GM08714 (cell line): Measurements from ENCODE around the gene RTL5.

ENCODE experiments used
- H3K4me3 ChIP-seq: fragments of 200-500 bp; sonication (Bioruptor generic); 2 replicates; pipeline ENCODE4 v1.5.1; 2014; ENCODE audit warnings: mild to moderate bottlenecking, low read length, inconsistent platforms
- ZNF274 ChIP-seq: IDR thresholded peaks from 2 replicates; pipeline ENCODE4 v1.6.1; 2012; ENCODE audit warnings: mild to moderate bottlenecking, low read depth, low read length

Gene RTL5

DNA sequence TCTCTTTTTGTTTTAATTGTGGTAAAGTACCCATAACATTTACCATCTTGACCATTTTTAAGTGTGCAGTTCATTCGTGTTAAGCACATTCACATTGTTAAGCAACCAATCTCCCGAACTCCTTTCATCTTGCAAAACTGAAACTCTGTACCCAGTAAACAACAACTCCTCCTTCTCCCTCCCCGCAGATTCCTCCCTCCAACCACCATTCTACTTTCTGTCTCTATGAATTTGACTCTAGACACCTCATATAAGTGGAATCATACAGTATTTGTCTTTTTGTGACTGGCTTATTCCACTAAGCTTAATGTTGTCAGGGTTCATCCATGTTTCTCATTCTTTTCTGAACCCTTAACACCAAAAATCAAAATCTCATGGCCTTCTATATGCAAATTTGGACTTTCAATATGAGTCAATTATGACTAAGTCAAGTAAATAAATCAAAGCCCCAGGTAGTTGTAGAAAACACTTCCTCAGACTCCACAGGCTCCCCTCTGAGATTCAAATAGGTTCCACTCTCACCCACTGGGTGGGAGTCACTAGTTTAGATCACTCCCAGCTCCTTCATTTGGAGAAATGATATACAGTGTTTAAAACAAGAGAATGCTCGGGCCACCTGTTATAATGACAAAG is 9.8 kb upstream of the RTL5 start:
- no peak overlapping the region for H3K4me3 ChIP-seq
- TF ChIP-seq ZNF274 = no peak

DNA sequence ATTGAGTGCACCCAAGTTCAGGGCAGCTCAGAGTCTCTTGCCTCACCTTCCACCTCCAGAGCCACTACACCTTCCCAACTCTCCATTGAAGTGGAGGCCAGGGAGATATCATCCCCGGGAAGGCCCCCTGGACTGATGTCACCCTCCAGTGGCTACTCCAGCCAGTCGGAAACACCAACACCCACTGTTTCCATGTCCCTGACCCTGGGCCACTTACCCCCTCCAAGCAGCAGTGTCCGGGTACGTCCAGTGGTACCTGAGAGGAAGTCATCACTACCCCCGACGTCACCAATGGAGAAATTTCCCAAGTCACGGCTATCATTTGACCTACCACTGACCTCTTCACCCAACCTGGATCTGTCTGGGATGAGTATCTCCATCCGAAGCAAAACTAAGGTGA is 7.8 kb upstream of the RTL5 start:
- no peak for TF ChIP-seq ZNF274
- no peak overlapping the region for H3K4me3 ChIP-seq

GRCh38 chrX:72137846-72138495 is 6.3 kb upstream of the RTL5 start:
- no peak overlapping the region for H3K4me3 ChIP-seq
- TF ChIP-seq ZNF274 = no peak

GRCh38 chrX:72133851-72134546 is 2.3 kb upstream of the RTL5 start:
- TF ChIP-seq ZNF274 = no peak
- no peak overlapping the region for H3K4me3 ChIP-seq

DNA sequence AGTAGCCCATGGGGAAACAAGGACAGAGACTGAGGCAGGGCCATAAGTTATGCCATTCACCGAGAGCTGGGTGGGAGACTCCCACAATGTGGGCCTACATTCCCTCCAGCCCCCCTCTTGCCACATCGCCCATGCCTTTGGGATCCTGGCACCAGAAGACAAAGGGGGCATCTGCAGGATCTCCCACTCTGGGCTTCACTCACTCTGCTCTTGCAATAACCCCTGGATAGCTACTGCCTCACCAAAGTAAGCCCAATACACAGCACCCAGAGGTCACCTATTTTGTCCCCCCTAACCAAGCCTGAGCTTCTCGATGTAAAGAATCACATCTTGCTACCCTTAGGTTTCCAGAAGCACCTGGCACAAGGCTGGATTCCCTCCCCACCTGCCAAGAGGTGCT is 741 bp upstream of the RTL5 start:
- no peak for TF ChIP-seq ZNF274
- H3K4me3 ChIP-seq = no peak overlapping the region; the same call in 1 of the 2 replicates

DNA sequence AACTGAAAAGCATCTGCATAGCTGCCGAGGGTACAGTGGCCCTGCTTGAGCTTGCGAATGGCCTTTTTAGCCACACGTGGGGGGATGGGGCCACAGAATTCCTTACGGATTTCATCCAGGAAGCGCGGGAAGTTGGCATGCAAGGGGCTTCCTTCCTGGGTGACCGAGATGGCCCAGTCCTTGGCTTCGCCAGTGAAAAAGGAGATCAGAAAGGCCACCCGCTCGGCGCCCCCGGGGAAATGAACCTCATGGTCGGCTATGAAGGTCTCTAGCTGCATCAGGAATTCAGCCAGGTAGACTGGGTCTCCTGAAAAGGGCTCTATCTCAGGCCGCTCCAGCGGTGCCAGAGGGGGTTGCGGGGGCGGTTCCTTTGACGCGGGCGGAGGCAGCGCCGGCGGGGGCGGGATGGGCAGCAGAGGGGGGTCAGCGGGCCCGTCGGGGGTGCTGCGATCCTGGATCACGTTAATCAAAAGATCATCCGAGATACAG is 909 bp downstream of the RTL5 start:
- no peak overlapping the region for H3K4me3 ChIP-seq
- no peak for TF ChIP-seq ZNF274

- H3K4me3 ChIP-seq = no peak overlapping the region
- no peak for TF ChIP-seq ZNF274
Measured at GRCh38 chrX:72130156-72130761, 1.5 kb downstream of the RTL5 start.

DNA sequence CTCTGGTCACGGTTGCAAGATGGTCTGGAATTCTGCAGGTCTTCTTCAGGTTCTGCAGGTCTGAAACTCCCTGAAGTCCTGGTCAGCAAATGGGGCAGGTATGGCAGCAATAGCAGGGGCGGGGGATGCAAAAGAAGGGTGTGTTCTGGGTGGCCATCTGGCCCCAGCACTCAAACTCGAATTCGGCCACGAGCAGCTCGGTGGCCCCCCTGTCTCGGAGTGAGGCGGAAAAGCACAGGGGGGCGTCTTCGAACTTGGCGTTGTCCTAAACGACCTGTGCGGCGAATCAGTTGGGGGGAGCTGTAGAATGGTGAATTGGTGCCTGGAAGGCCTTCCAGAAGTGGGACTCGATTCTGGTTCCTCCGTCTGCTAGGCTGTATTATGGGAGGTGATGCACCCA is 2.1 kb downstream of the RTL5 start:
- no peak overlapping the region for H3K4me3 ChIP-seq
- no peak for TF ChIP-seq ZNF274

DNA sequence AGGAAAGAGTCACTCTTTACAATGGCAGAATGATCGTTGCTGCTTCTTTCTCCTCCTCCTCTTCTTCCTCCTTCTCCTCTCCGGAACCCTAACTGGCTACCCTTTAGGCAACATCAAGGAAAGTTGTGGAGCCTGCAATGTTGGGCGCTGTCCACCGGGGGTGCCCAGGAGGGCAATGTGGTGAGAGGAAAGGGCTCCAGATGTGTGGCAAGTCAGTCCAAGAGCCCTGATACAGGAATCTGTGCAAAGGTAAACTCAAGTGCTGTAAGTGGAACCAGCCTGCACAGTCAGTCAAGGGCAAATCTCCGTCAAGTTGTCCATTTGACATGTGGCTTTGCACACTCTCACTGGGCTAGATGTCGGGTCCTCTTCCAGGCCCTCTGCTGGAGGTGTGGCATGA is 2.8 kb downstream of the RTL5 start:
- no peak for TF ChIP-seq ZNF274
- no peak overlapping the region for H3K4me3 ChIP-seq

GRCh38 chrX:72128183-72128834 is 3.4 kb downstream of the RTL5 start:
- H3K4me3 ChIP-seq = no peak overlapping the region
- TF ChIP-seq ZNF274 = no peak

- TF ChIP-seq ZNF274 = no peak
- H3K4me3 ChIP-seq = no peak overlapping the region
Measured at GRCh38 chrX:72127332-72127731, 4.4 kb downstream of the RTL5 start.

- no peak for TF ChIP-seq ZNF274
- H3K4me3 ChIP-seq = no peak overlapping the region
Measured at GRCh38 chrX:72126539-72127140, 5.1 kb downstream of the RTL5 start.

- TF ChIP-seq ZNF274 = no peak
- H3K4me3 ChIP-seq = no peak overlapping the region
Measured at GRCh38 chrX:72126048-72126415, 5.7 kb downstream of the RTL5 start.
